ENCODE results near the gene PCDHGA1. TPM values are rescaled to one million over a fixed set of nuclear protein-coding genes. Genes with fewer than 3 reads are reported as not detected.
A peak's percentile ranks its signal among the peaks of the same experiment; 100 is the strongest.

The PCDHGA1 gene
- total RNA-seq, 5 donors from 2014 or later (not counting 1 experiment from before 2014, with no cell fraction given) = 0.16 to 0.38 (median 0.31) TPM; not detected in 1

- Histone ChIP-seq H3K27ac (ENCODE audit: low read length) (no peak overlapping the region), H3K36me3 (ENCODE audit: control insufficient read depth in 2 of 2, extremely low read depth in 1 of 2, insufficient read depth in 1 of 2, low read length in 1 of 2) (no peaks in the 10 kb centered on the region), H3K27me3 (replicated peaks in 1 of 2; ENCODE audit: control insufficient read depth in 2 of 2, extremely low read depth in 1 of 2, insufficient read depth in 2 of 2, low read length in 1 of 2) (peaks cover 27 to 64% of the 10 kb centered on the region in 2 experiments), H3K4me3 (ENCODE audit: control insufficient read depth in 1 of 2, extremely low read depth in 1 of 2, low read length in 1 of 2) (peak overlapping the region in 1 of 2 donors; percentile 35), H3K9me3 (peaks cover 2% of the 10 kb centered on the region), H3K4me1 (ENCODE audit: control insufficient read depth in 1 of 2, extremely low read depth in 1 of 2, insufficient read depth in 2 of 2, low read length in 2 of 2) (peaks cover 0 to 15% of the 10 kb centered on the region in 2 experiments)
- ChIA-PET CTCF (no interaction called here), POLR2A (no interaction called here)
- Mint-ChIP-seq H3K4me1 (peaks cover 9 to 24% (median 14%) of the 10 kb centered on the region in 3 donors), H3K27me3 (peaks cover 60 to 75% of the 10 kb centered on the region in 2 donors), H3K4me3 (no peak overlapping the region), H3K9me3 (peaks cover 4 to 35% (median 30%) of the 10 kb centered on the region in 3 donors), H3K27ac (peak overlapping the region in 1 of 2 donors; percentile 62), H3K36me3 (peaks cover 23% of the 10 kb centered on the region)
- WGBS (ENCODE audit: insufficient coverage) = 50% methylated on average over 73 of the region's 74 CpGs
- no peak for ATAC-seq (replicated peaks in 1 of 4)
- no peak for DNase-seq
Observed at GRCh38 chr5:141419074-141419880, 89.0 kb downstream of the PCDHGA1 start.

DNA sequence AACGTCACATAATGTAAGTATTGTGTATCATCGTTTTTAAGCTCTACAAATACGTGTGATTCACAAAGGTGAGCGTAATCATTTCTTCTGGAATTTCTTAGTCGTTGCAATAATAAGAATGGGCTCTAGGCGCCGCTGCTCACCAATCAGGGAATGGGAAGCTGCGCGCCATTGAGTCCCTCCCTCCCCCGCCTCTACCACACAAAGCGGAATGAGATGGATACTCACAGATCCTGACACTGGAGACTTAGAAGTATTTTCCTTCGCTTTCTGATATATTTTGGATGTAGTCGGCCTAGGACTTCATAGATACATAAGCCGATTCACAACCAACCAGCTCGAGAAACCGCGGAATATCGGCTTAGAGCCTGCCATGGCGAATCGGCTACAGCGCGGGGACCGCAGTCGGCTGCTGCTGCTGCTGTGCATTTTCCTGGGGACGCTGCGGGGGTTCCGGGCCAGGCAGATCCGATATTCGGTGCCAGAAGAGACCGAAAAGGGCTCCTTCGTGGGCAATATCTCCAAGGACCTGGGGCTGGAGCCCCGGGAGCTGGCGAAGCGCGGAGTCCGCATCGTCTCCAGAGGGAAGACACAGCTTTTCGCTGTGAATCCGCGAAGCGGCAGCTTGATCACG is 90.7 kb downstream of the PCDHGA1 start, which contains the start of gene PCDHGA11:
Gene PCDHGA11 (plus strand): TSS at position 197 of the 634 bp plus-strand sequence. CDS start 177 bp downstream, at position 374.
- H3K27ac Mint-ChIP-seq = peak within 1 kb of the TSS in 1 of 2 donors; percentile 55
- Histone ChIP-seq H3K9me3 (peaks cover 3% of the 10 kb centered on the region), H3K4me1 (ENCODE audit: control insufficient read depth in 1 of 2, extremely low read depth in 1 of 2, insufficient read depth in 2 of 2, low read length in 2 of 2) (peaks cover 0 to 15% of the 10 kb centered on the region in 2 experiments), H3K27me3 (replicated peaks in 1 of 2; ENCODE audit: control insufficient read depth in 2 of 2, extremely low read depth in 1 of 2, insufficient read depth in 2 of 2, low read length in 1 of 2) (peaks cover 28 to 55% of the 10 kb centered on the region in 2 experiments), H3K36me3 (ENCODE audit: control insufficient read depth in 2 of 2, extremely low read depth in 1 of 2, insufficient read depth in 1 of 2, low read length in 1 of 2) (no peaks in the 10 kb centered on the region), H3K27ac (ENCODE audit: low read length) (no peak within 1 kb of the TSS), H3K4me3 (ENCODE audit: control insufficient read depth in 1 of 2, extremely low read depth in 1 of 2, low read length in 1 of 2) (peak within 1 kb of the TSS; percentile 28 to 62)
- H3K36me3 Mint-ChIP-seq = peaks cover 19% of the 10 kb centered on the region
- DNase-seq (peak in 4 of 35 experiments; percentile 21 to 47 (median 28)), ATAC-seq (replicated peaks in 1 of 4) (peak in 1 of 4 experiments; percentile 40)
- H3K4me1 Mint-ChIP-seq = peaks cover 3 to 13% (median 7%) of the 10 kb centered on the region in 3 donors
- WGBS (ENCODE audit: insufficient coverage) = 15% methylated on average over 22 of the region's 42 CpGs
- H3K27me3 Mint-ChIP-seq = peaks cover 62 to 78% of the 10 kb centered on the region in 2 donors
- peaks cover 3 to 32% (median 28%) of the 10 kb centered on the region in 3 donors for H3K9me3 Mint-ChIP-seq
- ChIA-PET POLR2A (no interaction called here), CTCF (interaction anchor here in 1 of 2 donors (0.7 to 1.7 kb wide), 5 partner anchors 8 to 143 kb away, joined by 3 to 14 read pairs (median 5); partner anchors contain the start of gene PCDHGA10)
- H3K4me3 Mint-ChIP-seq = peak within 1 kb of the TSS; percentile 52 to 76 (median 70)

DNA sequence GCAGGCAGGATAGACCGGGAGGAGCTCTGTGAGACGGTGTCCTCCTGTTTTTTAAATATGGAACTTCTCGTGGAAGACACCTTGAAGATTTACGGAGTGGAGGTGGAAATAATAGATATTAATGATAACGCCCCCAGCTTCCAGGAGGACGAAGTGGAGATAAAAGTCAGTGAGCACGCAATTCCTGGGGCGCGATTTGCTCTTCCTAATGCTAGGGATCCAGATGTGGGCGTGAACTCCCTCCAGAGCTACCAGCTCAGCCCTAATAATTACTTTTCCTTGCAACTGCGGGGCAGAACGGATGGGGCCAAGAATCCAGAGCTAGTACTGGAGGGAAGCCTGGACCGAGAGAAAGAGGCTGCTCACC is 91.2 kb downstream of the PCDHGA1 start:
- H3K9me3 Mint-ChIP-seq = peaks cover 3 to 32% (median 28%) of the 10 kb centered on the region in 3 donors

GRCh38 chr5:141422742-141423291 is 92.5 kb downstream of the PCDHGA1 start:
- no peak overlapping the region for H3K27ac Mint-ChIP-seq

More for the DNA sequence above, 91.2 kb downstream of the PCDHGA1 start:
- ChIA-PET CTCF (interaction anchor here in 1 of 2 donors (1.5 to 1.7 kb wide), 2 partner anchors 9 to 136 kb away, joined by 11 to 14 read pairs; partner anchors contain the start of gene PCDHGA10), POLR2A (no interaction called here)
- H3K36me3 ChIP-seq (ENCODE audit: control insufficient read depth in 2 of 2, extremely low read depth in 1 of 2, insufficient read depth in 1 of 2, low read length in 1 of 2) = no peaks in the 10 kb centered on the region
- peak overlapping the region in 1 of 2 donors; percentile 62 for H3K4me3 ChIP-seq (ENCODE audit: control insufficient read depth in 1 of 2, extremely low read depth in 1 of 2, low read length in 1 of 2)
- ATAC-seq (replicated peaks in 1 of 4) = no peak
- no peak overlapping the region for H3K27ac ChIP-seq (ENCODE audit: low read length)
- peaks cover 62 to 78% of the 10 kb centered on the region in 2 donors for H3K27me3 Mint-ChIP-seq
- peaks cover 0 to 15% of the 10 kb centered on the region in 2 experiments for H3K4me1 ChIP-seq (ENCODE audit: control insufficient read depth in 1 of 2, extremely low read depth in 1 of 2, insufficient read depth in 2 of 2, low read length in 2 of 2)
- H3K27ac Mint-ChIP-seq = no peak overlapping the region
- WGBS (ENCODE audit: insufficient coverage) = 30% methylated on average over 9 of the region's 13 CpGs
- H3K9me3 ChIP-seq = peaks cover 3% of the 10 kb centered on the region
- H3K4me1 Mint-ChIP-seq = peaks cover 3 to 13% (median 7%) of the 10 kb centered on the region in 3 donors
- peaks cover 19% of the 10 kb centered on the region for H3K36me3 Mint-ChIP-seq
- peak overlapping the region; percentile 52 to 76 (median 70) for H3K4me3 Mint-ChIP-seq
- peaks cover 28 to 60% of the 10 kb centered on the region in 2 experiments for H3K27me3 ChIP-seq (replicated peaks in 1 of 2; ENCODE audit: control insufficient read depth in 2 of 2, extremely low read depth in 1 of 2, insufficient read depth in 2 of 2, low read length in 1 of 2)
- DNase-seq = no peak

GRCh38 chr5:141427783-141428426 is 97.6 kb downstream of the PCDHGA1 start:
- H3K4me1 ChIP-seq (ENCODE audit: control insufficient read depth in 1 of 2, extremely low read depth in 1 of 2, insufficient read depth in 2 of 2, low read length in 2 of 2) = peaks cover 0 to 11% of the 10 kb centered on the region in 2 experiments
- peaks cover 7% of the 10 kb centered on the region for H3K9me3 ChIP-seq
- no peak for DNase-seq
- Mint-ChIP-seq H3K4me3 (no peak overlapping the region), H3K27ac (no peak overlapping the region), H3K27me3 (peaks cover 64 to 79% of the 10 kb centered on the region in 2 donors), H3K9me3 (peaks cover 13 to 29% (median 29%) of the 10 kb centered on the region in 3 donors), H3K36me3 (peaks cover 7% of the 10 kb centered on the region), H3K4me1 (peaks cover 6 to 17% (median 10%) of the 10 kb centered on the region in 3 donors)
- POLR2A ChIA-PET = interaction anchor here in 1 of 2 donors (0.6 kb wide), 1 partner anchor 206 kb away, joined by 3 read pairs; no protein-coding TSS in a partner anchor
- peaks cover 34 to 61% of the 10 kb centered on the region in 2 experiments for H3K27me3 ChIP-seq (replicated peaks in 1 of 2; ENCODE audit: control insufficient read depth in 2 of 2, extremely low read depth in 1 of 2, insufficient read depth in 2 of 2, low read length in 1 of 2)
- H3K4me3 ChIP-seq (ENCODE audit: control insufficient read depth in 1 of 2, extremely low read depth in 1 of 2, low read length in 1 of 2) = no peak overlapping the region
- 61% methylated on average over 53 of the region's 53 CpGs for WGBS (ENCODE audit: insufficient coverage)
- H3K36me3 ChIP-seq (ENCODE audit: control insufficient read depth in 2 of 2, extremely low read depth in 1 of 2, insufficient read depth in 1 of 2, low read length in 1 of 2) = no peaks in the 10 kb centered on the region
- no peak for ATAC-seq (replicated peaks in 1 of 4)
- H3K27ac ChIP-seq (ENCODE audit: low read length) = no peak overlapping the region
- CTCF ChIA-PET = interaction anchor here in 1 of 2 donors (1.2 kb wide), 1 partner anchor 10 kb away, joined by 4 read pairs; the partner anchor contains the start of gene PCDHGB7

More at GRCh38 chr5:141422742-141423291, 92.5 kb downstream of the PCDHGA1 start:
- no peak overlapping the region for H3K27ac ChIP-seq (ENCODE audit: low read length)
- no peak for ATAC-seq (replicated peaks in 1 of 4)
- peaks cover 2 to 35% (median 34%) of the 10 kb centered on the region in 3 donors for H3K9me3 Mint-ChIP-seq
- peak overlapping the region in 1 of 2 donors; percentile 41 for H3K4me3 ChIP-seq (ENCODE audit: control insufficient read depth in 1 of 2, extremely low read depth in 1 of 2, low read length in 1 of 2)
- ChIA-PET CTCF (no interaction called here), POLR2A (no interaction called here)
- H3K9me3 ChIP-seq = peaks cover 3% of the 10 kb centered on the region
- H3K36me3 Mint-ChIP-seq = peaks cover 19% of the 10 kb centered on the region
- H3K4me1 ChIP-seq (ENCODE audit: control insufficient read depth in 1 of 2, extremely low read depth in 1 of 2, insufficient read depth in 2 of 2, low read length in 2 of 2) = peaks cover 0 to 10% of the 10 kb centered on the region in 2 experiments
- no peak for DNase-seq
- peaks cover 35 to 66% of the 10 kb centered on the region in 2 experiments for H3K27me3 ChIP-seq (replicated peaks in 1 of 2; ENCODE audit: control insufficient read depth in 2 of 2, extremely low read depth in 1 of 2, insufficient read depth in 2 of 2, low read length in 1 of 2)
- 35% methylated on average over 42 of the region's 42 CpGs for WGBS (ENCODE audit: insufficient coverage)
- H3K4me1 Mint-ChIP-seq = peaks cover 3 to 8% (median 7%) of the 10 kb centered on the region in 3 donors
- peaks cover 66 to 84% of the 10 kb centered on the region in 2 donors for H3K27me3 Mint-ChIP-seq
- no peaks in the 10 kb centered on the region for H3K36me3 ChIP-seq (ENCODE audit: control insufficient read depth in 2 of 2, extremely low read depth in 1 of 2, insufficient read depth in 1 of 2, low read length in 1 of 2)
- no peak overlapping the region for H3K4me3 Mint-ChIP-seq

Data from T-cell (primary cell).